HG03064 (cell line): ENCODE measurements around the gene MYH11.
"Not testable (repeated sequence)": the region's sequence is repeated elsewhere in the genome, so short reads cannot be mapped to it uniquely, and the experiment has no call there.

Source experiments
- ATAC-seq: cut with Tn5 transposase; IDR thresholded peaks from one replicate; pipeline ENCODE4 v1.9.1; 2021; ENCODE audit warnings: low read depth; ENCODE audit not compliant: unreplicated experiment

Gene MYH11

GRCh38 chr16:15879255-15879811, 22.5 kb upstream of the MYH11 start:
- no peak for ATAC-seq

DNA sequence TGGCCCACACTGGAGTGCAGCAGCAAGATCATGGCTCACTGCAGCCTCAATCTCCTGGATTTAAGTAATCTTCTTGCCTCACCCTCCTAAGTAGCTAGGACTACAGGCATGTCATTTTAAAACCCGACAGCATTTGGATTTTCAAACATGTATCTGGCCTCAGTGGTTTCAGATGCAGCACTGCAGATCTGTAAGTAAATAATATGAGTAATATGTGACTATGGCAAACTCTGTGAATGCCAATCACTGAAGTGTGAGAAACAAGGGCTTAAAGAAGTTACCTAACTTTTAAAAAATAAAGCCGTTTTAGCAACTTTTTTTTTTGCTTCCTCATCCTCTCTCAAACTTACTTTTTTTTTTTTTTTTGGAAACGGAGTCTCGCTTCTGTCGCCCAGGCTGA, 19.7 kb upstream of the MYH11 start:
- ATAC-seq, result no peak

DNA sequence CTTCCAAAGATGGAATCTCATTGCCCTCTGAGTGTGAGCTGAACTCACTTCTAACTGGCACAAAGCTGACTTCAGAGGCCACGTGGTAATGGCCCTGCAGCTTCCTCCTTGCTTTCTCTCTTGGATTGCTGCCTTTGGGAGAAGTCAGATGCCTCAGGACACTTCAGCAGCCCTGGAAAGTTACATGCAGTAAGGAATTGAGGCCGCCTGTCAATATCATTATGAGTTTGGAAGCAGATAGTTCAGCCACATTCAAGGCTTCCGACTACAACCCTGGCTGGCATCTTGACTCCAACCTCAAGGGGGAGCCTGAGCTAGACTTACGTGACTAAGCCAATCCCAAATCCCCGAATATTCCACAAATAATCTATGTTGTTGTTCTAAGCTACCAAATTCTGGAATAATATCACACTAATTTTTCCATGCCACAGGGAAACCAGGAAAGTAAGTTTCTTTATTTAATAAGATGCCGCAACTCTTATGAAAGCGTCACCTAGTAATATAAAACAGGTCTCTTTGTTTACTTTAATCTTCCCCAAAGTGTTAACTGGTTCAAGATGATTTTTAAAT, 18.0 kb upstream of the MYH11 start:
- ATAC-seq, result no peak

DNA sequence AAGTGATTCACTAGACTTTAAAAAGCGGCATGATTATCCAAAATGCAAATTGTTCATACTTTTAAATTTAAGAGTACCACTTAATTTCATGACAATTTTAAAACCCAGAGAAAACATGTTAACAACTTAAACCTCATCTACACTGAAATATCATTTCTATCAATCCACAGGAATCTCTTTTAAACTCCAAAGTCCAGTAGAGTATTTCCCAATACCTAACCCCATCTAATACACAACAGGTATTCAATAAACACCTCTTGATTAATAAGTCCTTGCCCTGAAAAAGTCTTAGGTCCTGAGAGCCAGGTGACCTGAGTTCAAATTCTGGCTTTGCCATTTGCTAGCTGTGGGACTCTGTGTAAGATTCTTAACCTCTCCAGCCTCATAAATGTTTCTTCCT, 16.9 kb upstream of the MYH11 start:
- ATAC-seq, result no peak

GRCh38 chr16:15873301-15873700, 16.5 kb upstream of the MYH11 start:
- no peak for ATAC-seq

- ATAC-seq, result no peak
Observed at GRCh38 chr16:15870011-15870410, 13.2 kb upstream of the MYH11 start.

GRCh38 chr16:15866451-15866850, 9.6 kb upstream of the MYH11 start:
- no peak for ATAC-seq

DNA sequence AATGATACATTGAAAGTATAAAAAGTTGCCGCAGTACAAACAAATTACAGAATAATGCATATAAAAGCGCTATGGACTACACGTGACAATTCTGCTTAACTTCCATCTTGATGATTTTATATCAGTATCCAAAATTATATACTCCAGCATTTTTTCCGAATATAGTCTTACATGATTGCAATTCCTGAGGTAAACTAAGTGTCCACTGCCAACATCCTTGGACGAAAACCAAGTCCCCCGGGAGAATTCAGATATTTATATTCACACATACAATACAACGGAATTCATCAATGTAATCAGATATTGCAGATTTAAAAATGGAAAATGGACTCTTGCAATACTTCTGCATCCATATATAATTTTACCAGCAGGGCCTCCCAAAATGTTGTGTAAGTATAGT, 8.9 kb upstream of the MYH11 start:
- no peak for ATAC-seq

GRCh38 chr16:15864939-15865338, 8.1 kb upstream of the MYH11 start:
- ATAC-seq, result no peak

DNA sequence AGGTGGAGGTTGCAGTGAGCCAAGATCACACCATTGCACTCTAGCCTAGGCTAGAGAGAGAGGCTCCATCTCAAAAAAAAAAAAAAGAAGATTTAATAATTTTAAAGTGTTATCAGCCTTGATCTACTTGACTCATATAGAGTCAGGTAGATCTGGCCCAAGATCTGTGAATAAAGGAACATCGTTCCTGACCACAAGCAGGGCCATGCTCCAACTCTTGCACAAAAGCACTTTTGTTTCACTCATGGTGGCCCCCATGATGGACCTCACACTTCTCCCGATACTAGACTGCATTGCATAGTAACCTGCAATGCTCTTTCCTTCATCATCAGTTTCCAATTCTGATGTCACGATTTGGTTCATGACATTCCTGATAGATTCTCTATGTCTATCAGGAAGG, 5.2 kb upstream of the MYH11 start:
- no peak for ATAC-seq

DNA sequence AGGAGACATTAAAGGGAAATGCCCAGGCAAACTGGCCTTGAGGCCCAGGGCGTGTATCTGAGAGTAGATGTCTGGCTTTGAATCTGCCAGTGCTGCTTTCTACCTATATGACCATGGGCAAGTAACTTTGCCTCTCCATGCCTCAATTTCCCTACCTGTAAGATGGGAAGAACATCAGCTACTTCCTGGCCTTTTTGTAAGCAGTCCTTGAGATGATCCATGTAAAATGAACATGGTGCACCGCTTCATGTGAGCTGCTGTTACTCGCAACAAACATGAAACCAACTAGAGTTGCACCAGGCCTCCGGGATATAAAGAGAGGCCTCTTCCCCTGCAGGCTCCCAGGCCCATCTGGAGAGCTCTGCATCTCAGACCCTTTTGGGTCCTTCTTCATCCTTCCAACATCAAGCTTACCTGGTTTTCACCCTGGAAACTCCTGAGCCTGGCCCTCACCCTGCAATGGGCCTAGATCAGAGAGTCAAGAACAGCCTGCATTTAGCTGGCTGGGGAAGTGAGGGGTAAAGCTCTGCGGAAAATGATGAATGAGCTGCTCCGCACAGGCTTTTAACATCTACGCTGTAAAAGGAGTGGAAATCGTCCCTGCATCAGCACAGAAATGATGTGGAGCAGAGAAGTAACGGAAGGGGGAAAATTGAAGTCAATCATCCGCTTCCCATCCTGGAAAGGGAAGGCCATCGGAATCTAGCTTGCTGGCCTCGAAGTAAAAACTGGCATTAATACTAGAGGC, 2.3 kb upstream of the MYH11 start:
- no peak for ATAC-seq

GRCh38 chr16:15857724-15858560, 1.1 kb upstream of the MYH11 start:
- ATAC-seq, result no peak

- ATAC-seq, result no peak
Observed at GRCh38 chr16:15856182-15856581, 646 bp downstream of the MYH11 start.

GRCh38 chr16:15855704-15856003, 1.2 kb downstream of the MYH11 start:
- ATAC-seq, result no peak

DNA sequence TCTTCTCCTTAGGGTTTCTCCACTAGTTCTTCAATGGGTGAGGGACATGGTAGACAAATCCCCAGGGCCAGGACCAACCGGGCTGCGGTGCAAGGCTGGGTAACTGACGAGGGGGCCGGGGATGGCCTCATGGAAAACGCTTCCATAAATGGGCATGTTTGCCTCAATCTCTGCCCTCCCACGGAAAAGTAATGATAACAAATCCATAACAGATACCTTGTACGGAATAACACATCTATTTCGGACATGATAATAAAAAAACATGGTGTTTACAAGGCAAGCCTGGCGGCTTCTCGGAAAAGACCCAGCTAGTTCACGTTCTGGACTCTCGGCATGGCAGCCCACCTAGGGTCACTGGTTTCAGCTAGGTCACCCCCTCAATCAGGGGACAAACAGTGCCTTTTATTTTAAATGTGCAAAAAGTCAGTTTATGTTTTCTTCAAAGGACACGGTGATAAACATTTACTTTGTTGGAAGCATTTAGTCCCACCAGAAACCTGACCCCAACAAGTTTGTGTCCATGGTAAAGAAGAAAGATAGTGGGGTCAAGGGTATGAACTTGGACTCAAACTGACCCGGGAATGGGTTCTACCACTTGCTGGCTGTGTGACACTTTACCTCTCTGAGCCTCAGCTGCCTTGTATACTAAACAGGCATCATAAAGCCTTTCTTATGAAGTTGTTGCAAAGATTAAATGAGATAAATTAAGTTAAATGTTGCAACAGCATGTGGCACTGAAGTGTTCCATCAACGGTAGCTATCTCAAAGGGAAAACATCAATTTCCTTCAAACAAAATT, 1.7 kb downstream of the MYH11 start:
- no peak for ATAC-seq

DNA sequence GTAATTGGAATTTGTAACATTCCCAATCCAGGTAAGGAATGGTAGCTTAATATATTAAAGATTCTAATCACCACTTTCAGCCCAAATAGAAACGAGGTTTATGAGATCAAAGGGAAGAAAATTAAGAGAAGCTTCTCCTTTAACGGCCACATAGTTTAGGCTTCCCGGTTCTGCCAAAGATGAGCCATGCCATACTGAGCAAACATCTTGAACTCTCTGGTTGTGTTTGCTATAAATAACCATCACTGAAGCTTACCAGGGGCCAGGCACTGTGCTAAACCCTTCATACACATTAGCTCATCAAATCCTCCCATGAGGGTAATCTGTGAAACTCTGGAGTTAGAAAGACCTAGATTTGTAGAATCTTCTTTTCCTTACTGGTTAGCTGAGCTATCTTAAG, 2.8 kb downstream of the MYH11 start:
- ATAC-seq, result no peak

- no peak for ATAC-seq
Observed at GRCh38 chr16:15853021-15853420, 3.8 kb downstream of the MYH11 start.

GRCh38 chr16:15850555-15850954, 6.3 kb downstream of the MYH11 start:
- not testable (repeated sequence) for ATAC-seq

DNA sequence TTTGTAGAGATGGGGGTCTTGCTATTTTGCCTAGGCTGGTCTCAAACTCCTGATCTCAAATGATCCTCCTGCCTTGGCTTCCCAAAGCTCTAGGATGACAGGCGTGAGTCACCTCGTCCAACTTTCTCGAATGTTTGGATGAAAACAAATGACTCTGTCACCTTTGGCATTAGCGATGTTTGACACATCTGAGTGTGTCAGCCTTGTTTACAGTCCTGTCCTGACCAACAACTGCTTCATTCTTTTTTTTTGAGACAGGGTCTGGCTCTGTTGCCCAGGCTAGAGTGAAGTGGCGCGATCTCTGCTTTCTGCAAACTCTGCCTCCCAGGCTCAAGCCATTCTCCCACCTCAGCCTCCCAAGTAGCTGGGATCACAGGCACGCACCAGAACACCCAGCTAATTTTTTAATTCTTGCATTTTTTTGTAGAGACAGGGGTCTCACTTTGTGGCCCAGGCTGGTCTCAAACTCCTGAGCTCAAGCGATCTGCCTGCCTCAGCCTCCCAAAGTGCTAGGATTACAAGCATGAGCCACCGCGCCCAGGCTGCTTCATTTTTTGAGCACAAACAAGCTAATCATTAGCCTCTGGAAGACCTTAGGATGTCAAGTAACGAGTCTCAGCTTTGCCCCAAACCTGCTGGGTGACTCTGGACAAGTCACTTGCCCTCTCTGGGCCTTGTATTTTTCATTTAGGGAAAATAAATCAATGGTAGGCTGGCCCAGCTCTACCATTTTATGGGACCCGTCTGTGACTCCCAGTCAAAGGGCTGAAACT, 7.4 kb downstream of the MYH11 start:
- ATAC-seq, result no peak

GRCh38 chr16:15847611-15848175, 9.1 kb downstream of the MYH11 start:
- no peak for ATAC-seq
